Measurements from ENCODE around the gene ERC2.

ERC2 gene

GRCh38 chr3:56248021-56248420 is 220.2 kb downstream of the ERC2 start:
- no peak for DNase-seq

GRCh38 chr3:56238299-56238698 is 230.0 kb downstream of the ERC2 start:
- DNase-seq: no peak

GRCh38 chr3:56233742-56234141 is 234.5 kb downstream of the ERC2 start:
- no peak for DNase-seq

- DNase-seq: no peak
Measured at GRCh38 chr3:56229311-56229710, 239.0 kb downstream of the ERC2 start.

GRCh38 chr3:56222866-56223265 is 245.4 kb downstream of the ERC2 start:
- DNase-seq: no peak

- DNase-seq: peak; percentile 30
Measured at GRCh38 chr3:56219894-56220805, 248.1 kb downstream of the ERC2 start.

- DNase-seq: no peak
Measured at GRCh38 chr3:56209982-56210751, 258.1 kb downstream of the ERC2 start.

GRCh38 chr3:56207922-56208321 is 260.3 kb downstream of the ERC2 start:
- DNase-seq: peak; percentile 66

- no peak for DNase-seq
Measured at GRCh38 chr3:56205406-56205805, 262.9 kb downstream of the ERC2 start.

- DNase-seq: no peak
Measured at GRCh38 chr3:56202997-56203396, 265.3 kb downstream of the ERC2 start.

- DNase-seq: no peak
Measured at GRCh38 chr3:56201407-56201806, 266.9 kb downstream of the ERC2 start.

- DNase-seq: no peak
Measured at GRCh38 chr3:56200251-56200650, 268.0 kb downstream of the ERC2 start.

- no peak for DNase-seq
Measured at GRCh38 chr3:56197991-56198390, 270.3 kb downstream of the ERC2 start.

GRCh38 chr3:56197259-56197965 is 270.9 kb downstream of the ERC2 start:
- no peak for DNase-seq

- DNase-seq: peak; percentile 14
Measured at GRCh38 chr3:56196700-56197099, 271.6 kb downstream of the ERC2 start.

- no peak for DNase-seq
Measured at GRCh38 chr3:56193519-56193918, 274.7 kb downstream of the ERC2 start.

- DNase-seq: no peak
Measured at GRCh38 chr3:56192001-56192400, 276.3 kb downstream of the ERC2 start.

- no peak for DNase-seq
Measured at GRCh38 chr3:56190771-56191305, 277.4 kb downstream of the ERC2 start.

GRCh38 chr3:56190130-56190529 is 278.1 kb downstream of the ERC2 start:
- no peak for DNase-seq

GRCh38 chr3:56189536-56189935 is 278.7 kb downstream of the ERC2 start:
- no peak for DNase-seq

- DNase-seq: no peak
Measured at GRCh38 chr3:56188201-56188600, 280.1 kb downstream of the ERC2 start.

GRCh38 chr3:56187051-56187450 is 281.2 kb downstream of the ERC2 start:
- no peak for DNase-seq

GRCh38 chr3:56185827-56186226 is 282.4 kb downstream of the ERC2 start:
- no peak for DNase-seq

All from fibroblast of skin of abdomen (primary cell).